Raji (cell line): ENCODE measurements around the gene FLNC.

Experiments
- POLR2A ChIP-seq: IDR thresholded peaks from 2 replicates; pipeline ENCODE4 v1.6.1; 2011; ENCODE audit warnings: low read depth, low read length, control low read depth; ENCODE audit not compliant: insufficient read depth

FLNC gene

GRCh38 chr7:128837521-128837921, 7.3 kb downstream of the FLNC start:
- TF ChIP-seq POLR2A, result no peak

GRCh38 chr7:128838109-128838779, 8.0 kb downstream of the FLNC start:
- no peak for TF ChIP-seq POLR2A

- no peak for TF ChIP-seq POLR2A
Observed at GRCh38 chr7:128838981-128839731, 8.9 kb downstream of the FLNC start.

DNA sequence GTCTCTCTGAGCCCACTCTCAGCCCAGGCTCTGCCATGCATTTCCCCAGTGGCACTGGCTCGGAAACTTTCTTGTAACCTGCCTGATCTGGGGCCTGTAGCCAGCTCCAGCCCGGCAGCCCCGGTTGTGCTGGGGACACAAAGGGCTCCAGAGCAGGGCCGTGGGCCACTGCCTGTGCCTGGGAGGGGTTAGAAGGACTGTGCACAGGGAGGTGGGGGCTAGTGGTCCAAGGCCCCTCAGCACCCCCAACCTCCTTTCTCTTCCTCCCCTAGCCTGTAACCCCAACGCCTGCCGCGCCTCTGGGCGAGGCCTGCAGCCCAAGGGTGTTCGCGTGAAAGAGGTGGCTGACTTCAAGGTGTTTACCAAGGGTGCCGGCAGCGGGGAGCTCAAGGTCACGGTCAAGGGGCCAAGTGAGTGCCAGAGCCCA, 9.6 kb downstream of the FLNC start:
- no peak for TF ChIP-seq POLR2A

DNA sequence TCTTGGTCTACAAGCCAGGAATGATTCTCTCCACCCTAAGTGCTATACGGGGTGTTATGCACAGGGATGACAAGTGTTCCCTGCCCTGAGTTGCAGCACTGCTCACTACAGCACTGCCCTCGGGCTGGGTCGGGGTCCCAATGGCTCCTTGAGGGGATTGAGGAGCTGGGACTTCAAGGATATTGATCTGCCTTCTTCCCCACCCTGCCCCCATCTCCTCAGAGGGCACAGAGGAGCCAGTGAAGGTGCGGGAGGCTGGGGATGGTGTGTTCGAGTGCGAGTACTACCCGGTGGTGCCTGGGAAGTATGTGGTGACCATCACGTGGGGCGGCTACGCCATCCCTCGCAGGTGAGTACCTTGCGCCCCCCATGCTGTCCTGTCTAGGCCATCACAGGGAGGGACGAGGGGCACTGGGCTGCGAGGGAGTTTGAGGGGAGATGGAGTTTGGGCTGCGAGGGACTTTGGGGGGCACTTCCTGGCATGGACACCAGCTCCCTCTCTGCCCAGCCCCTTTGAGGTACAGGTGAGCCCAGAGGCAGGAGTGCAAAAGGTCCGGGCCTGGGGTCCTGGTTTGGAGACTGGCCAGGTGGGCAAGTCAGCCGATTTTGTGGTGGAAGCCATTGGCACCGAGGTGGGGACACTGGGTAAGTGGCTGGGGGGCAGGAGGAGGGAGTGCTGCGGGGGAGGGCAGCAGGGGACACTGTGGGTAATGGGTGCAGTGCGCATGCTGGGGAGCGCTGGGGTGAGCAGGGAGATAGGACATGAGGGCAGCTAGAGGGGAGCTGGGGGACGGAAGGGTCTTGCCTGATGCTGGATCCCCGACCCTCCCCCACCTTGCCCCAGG, 10.3 kb downstream of the FLNC start:
- no peak for TF ChIP-seq POLR2A

DNA sequence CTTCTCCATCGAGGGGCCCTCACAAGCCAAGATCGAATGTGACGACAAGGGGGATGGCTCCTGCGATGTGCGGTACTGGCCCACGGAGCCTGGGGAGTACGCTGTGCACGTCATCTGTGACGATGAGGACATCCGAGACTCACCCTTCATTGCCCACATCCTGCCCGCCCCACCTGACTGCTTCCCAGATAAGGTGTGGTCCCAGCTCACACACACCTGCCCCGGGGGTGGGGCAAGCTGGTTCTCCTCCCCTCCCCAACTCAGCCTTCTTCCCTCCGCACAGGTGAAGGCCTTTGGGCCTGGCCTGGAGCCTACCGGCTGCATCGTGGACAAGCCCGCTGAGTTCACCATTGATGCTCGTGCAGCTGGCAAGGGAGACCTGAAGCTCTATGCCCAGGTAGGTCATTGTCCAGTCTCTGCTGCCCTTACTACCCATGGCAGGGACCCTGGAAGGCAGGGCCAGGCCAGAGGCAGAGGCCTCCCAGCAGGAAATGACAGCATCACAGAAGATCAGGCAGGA, 11.0 kb downstream of the FLNC start:
- TF ChIP-seq POLR2A, result no peak

GRCh38 chr7:128841921-128842673, 11.9 kb downstream of the FLNC start:
- no peak for TF ChIP-seq POLR2A

DNA sequence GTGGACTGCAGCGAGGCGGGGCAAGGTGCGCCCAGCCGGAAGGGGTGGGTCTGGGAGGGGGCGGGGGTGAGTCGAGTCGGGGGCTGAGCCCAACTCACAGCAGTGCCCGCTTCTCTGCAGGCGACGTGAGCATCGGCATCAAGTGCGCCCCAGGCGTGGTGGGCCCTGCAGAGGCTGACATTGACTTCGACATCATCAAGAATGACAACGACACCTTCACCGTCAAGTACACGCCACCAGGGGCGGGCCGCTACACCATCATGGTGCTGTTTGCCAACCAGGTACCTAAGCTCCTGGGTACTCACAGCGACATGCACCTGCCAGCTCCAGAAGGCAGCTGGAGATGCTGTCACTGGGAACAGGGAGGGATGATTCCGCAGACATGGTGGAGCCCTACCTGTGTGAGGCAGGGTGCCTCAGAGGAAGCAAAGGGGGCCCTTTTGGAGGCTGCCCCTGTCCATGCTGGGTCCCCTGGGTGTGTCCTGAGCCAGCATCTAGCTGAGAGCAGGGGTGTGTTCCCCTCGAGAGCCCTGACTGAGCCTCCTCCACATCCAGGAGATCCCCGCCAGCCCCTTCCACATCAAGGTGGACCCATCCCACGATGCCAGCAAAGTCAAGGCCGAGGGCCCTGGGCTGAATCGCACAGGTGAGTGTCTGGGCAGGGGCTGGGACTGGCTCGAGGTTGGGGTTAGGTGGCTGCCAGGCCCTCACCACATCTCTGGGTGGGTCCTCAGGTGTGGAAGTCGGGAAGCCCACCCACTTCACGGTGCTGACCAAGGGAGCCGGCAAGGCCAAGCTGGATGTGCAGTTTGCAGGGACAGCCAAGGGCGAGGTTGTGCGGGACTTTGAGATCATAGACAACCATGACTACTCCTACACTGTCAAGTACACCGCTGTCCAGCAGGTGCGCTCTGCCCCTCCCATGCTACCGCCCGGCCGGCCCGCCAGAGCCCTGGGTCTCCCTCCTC, 12.8 kb downstream of the FLNC start:
- no peak for TF ChIP-seq POLR2A

DNA sequence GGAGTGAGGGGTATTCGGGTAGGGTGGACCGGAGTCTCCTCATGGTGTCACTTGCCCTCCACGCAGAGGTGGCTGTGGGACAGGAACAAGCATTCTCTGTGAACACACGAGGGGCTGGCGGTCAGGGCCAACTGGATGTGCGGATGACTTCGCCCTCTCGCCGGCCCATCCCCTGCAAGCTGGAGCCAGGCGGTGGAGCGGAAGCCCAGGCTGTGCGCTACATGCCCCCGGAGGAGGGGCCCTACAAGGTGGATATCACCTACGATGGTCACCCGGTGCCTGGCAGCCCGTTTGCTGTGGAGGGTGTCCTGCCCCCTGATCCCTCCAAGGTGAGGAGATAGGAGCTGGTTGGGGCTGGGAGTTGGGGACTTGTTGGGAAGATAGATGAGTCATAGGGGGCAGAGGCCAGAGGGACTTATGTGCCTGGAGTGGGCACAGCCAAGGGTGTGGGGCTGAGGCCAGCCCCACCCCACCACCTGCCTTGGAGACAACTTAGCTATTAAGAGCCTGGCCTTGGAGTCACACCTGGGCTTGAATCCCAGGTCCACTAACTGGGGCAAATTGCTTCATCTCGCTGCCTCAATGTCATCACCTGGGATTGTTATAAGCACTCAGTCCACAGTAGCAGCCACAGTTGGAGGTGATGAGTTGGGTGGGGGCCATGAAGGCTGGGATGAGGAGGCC, 13.9 kb downstream of the FLNC start:
- no peak for TF ChIP-seq POLR2A

- no peak for TF ChIP-seq POLR2A
Observed at GRCh38 chr7:128844777-128845311, 14.6 kb downstream of the FLNC start.

- TF ChIP-seq POLR2A, result no peak
Observed at GRCh38 chr7:128845475-128845874, 15.3 kb downstream of the FLNC start.

GRCh38 chr7:128845987-128846386, 15.8 kb downstream of the FLNC start:
- no peak for TF ChIP-seq POLR2A
